GM21576 (cell line): Measurements from ENCODE around the gene CDH19.

Source experiments
- ATAC-seq: cut with Tn5 transposase; IDR thresholded peaks from one replicate; pipeline ENCODE4 v1.9.1; 2021; ENCODE audit warnings: mild to moderate bottlenecking, moderate library complexity; ENCODE audit not compliant: unreplicated experiment

Gene CDH19, protein sequence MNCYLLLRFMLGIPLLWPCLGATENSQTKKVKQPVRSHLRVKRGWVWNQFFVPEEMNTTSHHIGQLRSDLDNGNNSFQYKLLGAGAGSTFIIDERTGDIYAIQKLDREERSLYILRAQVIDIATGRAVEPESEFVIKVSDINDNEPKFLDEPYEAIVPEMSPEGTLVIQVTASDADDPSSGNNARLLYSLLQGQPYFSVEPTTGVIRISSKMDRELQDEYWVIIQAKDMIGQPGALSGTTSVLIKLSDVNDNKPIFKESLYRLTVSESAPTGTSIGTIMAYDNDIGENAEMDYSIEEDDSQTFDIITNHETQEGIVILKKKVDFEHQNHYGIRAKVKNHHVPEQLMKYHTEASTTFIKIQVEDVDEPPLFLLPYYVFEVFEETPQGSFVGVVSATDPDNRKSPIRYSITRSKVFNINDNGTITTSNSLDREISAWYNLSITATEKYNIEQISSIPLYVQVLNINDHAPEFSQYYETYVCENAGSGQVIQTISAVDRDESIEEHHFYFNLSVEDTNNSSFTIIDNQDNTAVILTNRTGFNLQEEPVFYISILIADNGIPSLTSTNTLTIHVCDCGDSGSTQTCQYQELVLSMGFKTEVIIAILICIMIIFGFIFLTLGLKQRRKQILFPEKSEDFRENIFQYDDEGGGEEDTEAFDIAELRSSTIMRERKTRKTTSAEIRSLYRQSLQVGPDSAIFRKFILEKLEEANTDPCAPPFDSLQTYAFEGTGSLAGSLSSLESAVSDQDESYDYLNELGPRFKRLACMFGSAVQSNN

DNA sequence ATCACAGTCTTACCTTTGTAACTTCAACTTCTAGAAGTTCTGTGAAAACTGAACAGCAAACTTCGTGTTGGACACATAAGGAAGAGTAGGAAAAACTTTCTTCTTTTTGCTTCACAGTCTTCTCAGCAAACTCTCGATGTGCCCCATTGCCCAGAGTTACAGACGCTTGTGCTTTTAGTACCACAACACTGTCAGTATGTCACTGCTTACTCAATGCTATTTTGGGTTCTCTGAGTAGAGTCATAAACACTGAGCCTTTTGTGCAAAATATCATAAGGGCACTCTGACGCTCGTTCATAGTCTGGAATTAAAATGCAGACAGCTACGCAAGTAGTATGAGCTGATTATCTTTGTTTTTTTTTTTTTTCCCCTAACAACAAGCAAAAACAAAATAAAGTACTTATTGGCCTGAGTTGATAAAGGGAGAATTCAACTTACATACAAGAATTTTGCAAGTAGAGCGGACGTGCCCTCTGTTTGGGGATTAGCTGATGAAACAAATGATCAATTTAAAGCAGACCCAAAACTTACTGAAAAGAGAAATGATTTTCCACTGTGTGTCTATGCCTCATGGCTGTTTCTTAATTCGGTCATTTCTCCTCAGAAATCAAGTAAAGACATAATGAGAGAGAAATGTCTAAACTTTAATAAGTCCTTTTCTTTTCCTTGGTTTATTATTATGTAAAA is at the start of gene CDH19:
Gene CDH19, minus strand, starts transcription at position 150 of the 687 bp plus-strand sequence. CDS start 31,886 bp downstream, outside the sequence.
- ATAC-seq: no peak

DNA sequence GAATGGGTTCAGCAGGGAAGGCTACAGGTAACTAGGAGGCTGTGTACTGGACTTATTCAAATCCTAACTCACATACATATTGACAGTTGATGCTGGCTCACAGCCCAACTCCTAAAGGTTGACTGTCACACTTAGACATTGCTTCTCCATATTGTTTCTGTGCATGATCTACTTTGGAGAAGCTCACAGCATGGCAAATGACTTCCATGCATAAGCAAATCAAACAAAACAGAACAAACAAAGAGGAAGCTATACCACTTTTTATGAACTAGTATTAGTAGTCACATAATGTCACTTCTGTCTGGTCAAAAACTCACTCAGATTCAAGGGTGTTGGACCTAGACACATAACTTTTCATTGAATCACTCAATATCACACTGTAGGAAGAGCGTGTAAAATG is 43.8 kb upstream of the CDH19 start:
- no peak for ATAC-seq

DNA sequence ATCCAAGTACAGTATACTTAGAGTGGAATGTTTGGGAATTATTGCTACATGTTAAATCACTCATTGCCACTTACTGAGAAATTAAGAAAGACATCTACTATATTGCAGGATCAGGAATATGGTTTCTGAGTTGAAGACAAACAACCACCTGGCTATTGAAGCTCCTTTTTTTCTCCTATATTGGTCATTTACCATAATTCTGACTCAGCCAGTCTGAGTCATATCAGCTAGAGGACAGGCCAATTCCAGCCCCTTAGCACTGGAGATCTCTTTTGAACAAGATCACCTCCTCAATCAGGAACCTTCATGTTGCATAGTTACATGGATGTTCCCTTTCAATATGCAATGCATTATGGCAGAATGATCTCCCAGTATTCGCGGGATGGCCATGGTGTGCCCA is 42.7 kb upstream of the CDH19 start:
- ATAC-seq: no peak

DNA sequence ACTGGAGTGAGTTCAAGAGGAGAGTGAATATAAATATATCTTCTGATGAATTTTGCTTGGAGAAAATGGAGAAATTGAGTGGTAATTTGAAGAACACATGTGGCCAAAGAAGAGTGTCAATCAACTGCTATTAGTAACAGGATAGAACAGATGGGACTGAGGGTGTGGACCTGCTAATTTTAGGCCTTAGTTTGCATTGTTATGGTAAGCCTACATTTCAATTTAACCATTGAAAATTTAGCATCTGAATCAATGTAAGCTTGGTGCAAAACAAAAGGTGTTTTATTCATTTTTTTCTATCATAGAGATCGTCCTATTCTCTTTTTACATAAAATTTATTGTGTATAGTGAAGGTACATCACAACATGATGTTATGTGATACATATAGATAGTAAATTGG is 42.1 kb upstream of the CDH19 start:
- ATAC-seq: no peak

DNA sequence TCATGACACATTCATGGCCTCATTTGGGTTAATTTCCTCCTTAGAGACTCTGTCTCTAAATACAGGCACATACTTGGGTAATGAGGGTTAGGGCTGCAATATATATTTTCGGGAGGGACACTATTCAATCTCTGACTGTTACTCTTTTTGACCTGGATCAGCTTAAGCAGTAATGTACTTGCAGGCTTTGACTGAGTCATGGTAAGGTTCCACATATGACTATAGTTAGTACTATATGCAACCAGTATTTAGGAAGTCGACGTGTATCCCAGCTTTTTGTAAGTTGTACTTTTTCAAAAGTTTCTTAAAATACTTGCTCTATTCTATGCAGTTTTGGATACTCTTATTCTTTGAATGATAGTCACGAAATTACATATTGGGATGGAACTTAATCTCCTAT is 37.2 kb upstream of the CDH19 start:
- no peak for ATAC-seq

DNA sequence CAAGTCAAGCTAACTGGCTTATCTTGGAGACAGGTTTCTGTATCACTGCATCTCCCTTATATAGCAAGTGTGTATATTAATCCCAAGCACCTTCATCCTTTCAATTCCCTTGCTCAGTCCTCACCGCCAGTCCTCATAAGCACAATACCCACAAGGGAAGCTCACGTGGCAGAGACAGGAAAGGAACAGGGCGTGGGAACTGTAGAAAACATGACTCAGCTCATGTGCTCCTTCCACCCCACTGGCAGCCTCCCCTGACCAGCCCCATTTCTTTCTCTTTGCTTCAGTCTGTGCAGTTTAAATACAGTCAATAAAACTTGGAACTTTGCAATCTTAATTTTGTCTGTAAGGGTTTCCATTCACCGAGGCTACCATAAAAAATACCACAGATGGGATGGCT is 36.5 kb upstream of the CDH19 start:
- ATAC-seq: no peak

DNA sequence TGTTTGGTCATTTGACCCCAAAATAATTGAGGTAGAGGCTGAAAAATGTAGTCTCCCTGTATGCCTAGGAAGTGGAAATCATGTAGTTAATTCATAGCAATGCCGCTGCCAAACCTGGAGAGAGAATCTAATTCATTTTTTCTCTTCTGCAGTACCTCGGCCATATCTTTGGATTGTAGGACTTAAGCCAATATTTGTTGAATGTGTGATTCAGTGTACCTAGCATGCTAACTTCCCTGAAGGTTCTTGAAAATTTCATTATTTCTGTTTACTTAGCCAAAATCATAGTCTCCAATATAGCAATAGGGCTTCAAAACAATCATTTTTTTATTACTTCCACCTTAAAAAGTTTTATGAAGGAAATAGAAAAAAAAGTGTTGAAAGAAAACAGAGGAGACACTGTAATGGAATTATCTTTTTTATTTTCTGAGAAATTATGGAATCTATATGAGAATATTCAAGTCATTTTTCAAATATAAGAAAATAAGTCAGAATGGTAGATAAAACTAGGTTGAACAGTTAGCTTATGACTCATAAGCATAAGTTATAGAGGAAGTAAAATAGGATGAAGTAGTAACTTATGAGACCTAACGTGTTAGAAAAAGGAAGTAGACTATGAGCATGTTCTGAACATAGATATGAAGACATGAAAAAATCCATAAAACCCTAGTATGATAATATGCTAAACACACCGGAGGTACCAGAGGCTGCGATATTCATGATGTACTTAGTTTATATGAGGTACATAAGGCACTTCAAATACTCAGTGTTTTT is 35.2 kb upstream of the CDH19 start:
- ATAC-seq: no peak

DNA sequence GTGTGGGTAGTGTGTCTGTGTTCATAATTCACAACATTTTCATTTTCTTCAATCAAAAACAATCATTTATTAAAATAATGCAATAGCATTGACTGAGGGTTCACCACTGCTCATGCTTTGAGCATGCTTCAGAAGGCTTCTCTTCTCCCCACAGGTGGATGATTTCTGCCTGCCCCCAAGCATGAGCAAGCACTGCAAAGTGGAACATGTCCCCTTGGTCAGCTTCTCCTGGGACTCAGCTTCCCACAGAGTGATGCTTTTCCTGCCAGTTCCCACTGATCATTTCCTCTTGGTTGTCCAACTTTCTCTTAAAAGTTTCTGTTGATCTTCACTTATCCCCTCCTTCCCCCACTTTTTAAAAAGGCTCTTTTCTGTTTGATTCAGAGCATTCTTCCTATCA is 31.5 kb upstream of the CDH19 start:
- ATAC-seq: no peak

DNA sequence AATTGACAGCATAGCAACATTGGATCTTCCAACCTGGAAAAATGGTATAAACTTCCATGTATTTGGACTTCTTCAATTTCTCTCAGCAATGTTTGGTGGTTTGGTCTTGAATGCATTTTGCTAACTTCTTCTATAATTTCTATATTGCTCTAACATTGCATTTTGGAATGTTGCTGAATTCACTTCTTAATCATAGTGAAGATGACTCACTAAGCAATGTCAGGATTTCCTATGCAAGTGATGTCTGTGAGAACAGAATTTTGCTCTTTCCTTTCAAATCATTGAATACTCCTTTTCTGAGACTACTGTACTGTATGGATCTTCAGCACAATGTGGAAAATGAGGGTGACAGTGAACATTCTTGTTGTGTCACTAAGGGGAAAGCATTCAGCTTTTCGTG is 28.9 kb upstream of the CDH19 start:
- no peak for ATAC-seq

DNA sequence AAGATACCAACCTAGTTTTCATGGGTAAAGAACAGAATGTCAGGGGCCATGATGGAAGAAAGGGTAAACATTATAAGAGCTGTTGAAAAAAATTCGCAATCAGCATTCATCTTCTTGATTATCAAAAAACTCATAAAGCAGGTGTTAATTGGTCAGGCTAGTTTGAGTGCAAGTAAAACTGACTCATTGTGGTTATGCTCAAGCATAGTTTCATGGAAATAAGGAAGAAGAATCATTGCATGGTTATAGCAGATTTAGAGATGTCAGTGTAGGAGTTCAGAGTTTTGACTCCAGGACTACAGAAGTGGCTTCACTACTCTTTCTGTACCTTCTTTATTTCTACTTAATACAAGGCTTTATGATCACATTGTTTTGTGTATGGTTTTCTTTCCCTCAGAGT is 26.9 kb upstream of the CDH19 start:
- no peak for ATAC-seq

DNA sequence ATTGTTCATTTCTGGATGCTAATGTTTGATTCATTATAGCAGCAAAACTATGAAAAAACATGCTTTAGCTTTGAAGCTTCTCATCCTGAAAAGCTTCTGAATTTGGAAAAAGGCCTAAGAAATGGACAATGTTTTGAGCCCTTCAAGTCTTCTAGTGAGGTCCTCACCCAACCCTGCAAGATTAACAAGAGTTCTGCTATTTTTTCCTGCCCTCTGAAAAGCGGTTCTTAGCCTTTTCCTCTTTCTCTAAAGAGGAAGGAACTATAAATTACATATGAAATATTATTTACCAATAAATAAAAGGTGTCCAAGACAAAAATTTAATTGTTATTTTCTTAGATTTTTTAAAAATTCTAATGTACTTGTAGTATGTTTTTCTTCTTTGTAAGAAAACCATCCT is 19.9 kb upstream of the CDH19 start:
- ATAC-seq: no peak

DNA sequence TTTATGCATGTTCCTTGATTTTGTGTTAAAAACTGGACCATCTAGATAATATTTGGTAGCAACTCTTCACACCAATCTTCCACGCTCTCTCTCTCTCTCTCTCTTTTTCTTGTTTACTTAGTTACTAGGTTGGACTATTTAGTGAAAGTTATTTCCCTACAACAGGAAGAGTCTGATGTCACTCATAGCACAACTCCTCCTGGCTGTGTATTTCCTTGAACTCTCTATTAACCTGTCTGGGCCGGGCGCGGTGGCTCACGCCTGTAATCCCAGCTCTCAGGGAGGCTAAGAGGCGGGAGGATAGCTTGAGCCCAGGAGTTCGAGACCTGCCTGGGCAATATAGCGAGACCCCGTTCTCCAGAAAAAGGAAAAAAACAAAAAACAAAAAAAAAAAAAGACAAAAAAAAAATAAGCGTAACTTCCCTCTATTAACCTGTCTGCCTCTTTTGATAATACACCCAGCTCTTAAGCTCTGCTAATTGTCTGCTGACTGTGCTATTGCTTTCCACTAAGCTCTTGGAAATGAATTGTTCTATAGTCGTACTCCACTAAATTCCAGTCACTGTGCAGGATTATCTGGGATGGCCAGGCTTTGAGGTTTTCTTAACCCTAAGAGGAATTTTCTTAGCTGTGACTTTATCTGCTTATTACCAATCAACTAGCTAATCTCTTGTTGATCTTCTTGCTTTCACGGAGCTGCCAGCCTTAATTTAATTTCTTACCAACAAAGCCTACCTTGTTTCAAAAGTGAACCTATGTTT is 18.1 kb upstream of the CDH19 start:
- ATAC-seq: no peak

DNA sequence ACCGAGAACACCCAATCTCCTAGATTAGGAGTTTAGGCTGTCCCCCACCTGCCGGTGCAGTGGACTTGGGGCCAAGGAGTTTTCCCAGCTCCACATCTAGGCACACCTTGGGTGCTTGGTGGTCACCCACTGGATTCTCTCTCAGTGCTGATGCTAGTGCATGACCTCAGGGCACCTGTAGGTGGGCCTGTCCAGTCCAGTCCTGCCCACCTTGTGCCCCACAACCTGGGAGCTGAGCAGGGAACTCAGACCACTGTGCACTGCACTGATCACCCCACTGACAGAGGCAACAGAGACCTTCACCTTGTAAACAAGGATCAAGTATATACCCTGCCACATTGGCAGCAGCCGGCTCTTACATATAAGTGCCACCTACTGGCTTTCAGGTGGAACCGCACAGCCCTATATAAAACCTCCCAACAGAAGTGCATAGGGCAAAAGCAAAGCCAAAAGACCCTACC is 12.7 kb upstream of the CDH19 start:
- ATAC-seq: no peak

DNA sequence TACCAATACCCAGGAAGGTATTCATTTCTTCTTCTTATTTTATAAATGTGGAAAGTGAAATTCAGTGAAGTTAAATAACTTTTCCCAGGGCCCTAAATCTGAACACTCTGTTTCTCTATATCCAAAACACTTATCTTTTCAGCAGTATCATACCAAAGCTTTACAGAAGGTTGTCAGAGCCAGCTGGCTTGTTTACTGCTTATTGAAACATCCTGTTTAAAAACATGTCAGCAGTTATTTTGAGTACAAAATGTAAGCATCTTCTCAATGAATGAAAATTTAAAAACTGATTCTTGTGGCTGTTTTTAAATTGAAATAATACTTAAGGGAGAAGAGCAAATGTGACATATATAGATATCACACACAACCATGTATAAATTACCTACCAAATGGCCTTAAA is 11.3 kb upstream of the CDH19 start:
- no peak for ATAC-seq

DNA sequence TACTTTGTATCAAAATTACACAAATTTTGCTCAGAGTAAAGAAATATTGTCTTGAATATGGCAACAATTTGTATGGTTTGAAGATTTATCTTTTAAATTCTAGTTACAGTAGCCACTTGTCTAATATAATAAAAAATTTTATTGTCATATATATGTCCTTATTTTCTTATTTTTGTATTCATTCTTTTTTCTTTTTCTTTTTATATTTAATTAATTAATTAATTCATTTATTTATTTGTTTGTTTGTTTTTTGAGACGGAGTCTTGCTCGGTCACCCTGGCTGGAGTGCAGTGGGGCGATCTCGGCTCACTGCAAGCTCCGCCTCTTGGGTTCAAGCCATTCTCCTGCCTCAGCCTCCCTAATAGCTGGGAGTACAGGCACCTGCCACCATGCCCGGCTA is 3.7 kb upstream of the CDH19 start:
- ATAC-seq: no peak

DNA sequence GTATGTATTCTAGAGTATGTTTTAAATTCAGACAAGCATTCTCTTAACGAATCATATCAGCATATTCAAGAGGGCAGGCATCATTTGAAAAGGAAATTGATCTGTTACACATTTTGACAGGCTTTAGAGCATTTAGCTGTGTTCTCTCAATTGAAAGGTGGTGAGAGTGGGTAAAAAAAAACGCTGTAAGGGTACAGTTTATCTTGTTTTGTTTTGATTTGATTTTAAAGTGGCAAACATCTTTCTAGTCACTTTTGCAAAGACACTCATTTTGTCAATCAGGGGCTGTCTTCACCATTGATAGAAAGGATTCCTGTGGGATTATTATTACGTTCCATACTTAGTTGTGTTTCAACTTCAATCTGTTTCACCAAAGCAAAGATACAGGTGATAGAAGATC is 2.2 kb downstream of the CDH19 start:
- no peak for ATAC-seq

DNA sequence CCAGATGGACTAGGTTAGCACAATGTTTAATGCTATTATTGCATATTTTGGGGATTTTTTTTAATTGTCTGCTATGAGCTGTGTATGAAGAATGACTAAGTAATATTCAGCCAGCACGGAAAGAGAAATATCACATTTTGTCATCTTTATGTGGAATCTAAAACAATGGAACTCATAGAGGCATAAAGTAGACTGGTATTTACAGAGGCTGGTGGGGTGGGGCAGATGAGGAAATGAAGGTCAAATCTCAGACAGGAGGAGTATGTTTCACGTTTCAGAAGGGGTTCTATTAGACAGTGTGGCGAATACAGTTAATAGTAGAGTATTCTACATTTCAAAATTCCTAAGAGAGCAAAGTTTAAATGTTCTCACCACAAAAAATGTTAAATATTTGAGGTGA is 4.7 kb downstream of the CDH19 start:
- ATAC-seq: no peak

DNA sequence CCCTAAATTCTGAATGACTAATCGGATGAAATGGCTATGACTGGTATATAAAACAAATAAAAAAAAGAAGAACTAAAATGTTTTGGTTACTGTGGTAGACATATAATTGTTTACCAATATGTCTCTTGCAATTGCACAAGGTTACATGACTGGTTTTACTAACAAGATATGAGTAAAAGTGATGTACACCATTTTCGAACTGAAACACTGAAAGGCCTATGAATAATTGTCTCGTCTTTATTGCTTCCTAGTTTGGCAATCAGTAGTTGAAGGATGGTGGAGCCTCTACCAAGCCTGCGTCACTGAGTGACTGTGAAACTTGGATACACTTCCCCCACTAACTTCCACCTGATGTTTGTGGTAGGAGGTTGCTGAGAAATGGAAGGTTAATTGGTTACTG is 16.5 kb downstream of the CDH19 start:
- no peak for ATAC-seq

DNA sequence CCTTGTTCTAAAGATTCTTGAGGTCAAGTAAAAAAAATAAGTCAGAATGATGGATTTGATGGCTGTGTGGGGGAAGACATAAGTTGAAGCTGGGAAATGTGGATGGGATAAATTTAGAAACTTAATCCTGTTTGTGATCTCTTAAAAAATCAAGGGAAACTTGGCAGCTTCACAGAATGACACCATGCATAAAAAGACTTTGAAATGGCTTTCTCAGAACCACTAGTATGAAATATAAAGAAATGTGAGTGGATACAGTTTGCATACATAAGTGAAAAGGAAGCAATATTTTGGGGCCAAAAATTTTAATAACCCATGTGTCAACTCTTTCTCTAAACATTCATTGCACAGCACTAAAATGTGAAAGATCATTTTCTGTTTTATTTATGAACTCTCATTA is 21.7 kb downstream of the CDH19 start:
- ATAC-seq: no peak

DNA sequence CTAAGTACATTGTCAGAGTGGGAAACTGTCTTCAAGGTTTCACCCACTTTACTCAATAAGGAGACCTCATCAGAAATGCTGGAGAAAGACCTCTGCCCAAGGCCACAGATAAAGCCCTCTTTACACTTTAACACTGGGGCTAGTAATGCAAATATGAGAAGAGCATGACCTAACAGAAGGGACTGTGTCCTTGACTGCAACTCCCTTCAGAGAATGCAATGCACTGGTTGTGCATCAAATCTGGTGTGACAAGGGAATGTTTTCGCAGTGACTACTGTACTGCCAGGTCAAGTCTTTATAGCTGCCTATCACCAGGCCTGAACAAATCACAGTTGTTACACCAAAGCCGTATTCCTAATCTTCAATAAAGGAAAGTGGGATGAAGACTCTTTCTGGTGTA is 28.6 kb downstream of the CDH19 start:
- ATAC-seq: no peak
